ENCODE measurements around the gene TFAP2D. TPM values are rescaled to one million over a fixed set of nuclear protein-coding genes. Genes with fewer than 3 reads are reported as not detected.

TFAP2D gene
- total and polyA plus RNA-seq, 12 donors = not detected

DNA sequence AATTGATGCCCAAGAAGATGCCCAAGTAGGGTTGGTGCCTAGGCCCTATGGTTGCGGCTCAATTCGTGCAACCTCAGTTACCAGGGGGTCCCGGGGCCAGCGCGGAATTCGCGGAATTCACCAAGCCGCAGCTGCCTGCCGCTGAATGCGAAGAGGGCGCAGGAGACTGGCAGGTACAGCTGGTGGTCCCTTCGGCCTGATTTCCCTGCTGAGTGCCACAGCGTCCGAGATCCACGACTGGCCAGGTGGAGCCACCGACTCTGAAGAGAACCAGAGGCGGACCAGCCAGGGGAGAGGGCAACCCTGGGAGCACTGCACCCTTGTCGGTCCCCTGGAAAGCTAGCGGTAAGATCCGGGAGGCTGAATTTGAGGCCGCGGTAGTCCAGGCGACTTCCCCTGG is 6.8 kb upstream of the TFAP2D start:
- Histone ChIP-seq H3K27ac (no peak overlapping the region), H3K4me3 (no peak overlapping the region), H3K36me3 (replicated peaks in 1 of 2) (no peaks in the 10 kb centered on the region), H3K27me3 (peaks cover 10% of the 10 kb centered on the region), H3K4me1 (replicated peaks in 1 of 2) (no peaks in the 10 kb centered on the region), H3K9me3 (replicated peaks in 1 of 3) (no peaks in the 10 kb centered on the region)
- 3 to 14% (median 8%) methylated on average over 7 to 23 of the region's 23 CpGs for WGBS, 4 donors
- no peak for DNase-seq
- TF ChIP-seq, protein P1, sequence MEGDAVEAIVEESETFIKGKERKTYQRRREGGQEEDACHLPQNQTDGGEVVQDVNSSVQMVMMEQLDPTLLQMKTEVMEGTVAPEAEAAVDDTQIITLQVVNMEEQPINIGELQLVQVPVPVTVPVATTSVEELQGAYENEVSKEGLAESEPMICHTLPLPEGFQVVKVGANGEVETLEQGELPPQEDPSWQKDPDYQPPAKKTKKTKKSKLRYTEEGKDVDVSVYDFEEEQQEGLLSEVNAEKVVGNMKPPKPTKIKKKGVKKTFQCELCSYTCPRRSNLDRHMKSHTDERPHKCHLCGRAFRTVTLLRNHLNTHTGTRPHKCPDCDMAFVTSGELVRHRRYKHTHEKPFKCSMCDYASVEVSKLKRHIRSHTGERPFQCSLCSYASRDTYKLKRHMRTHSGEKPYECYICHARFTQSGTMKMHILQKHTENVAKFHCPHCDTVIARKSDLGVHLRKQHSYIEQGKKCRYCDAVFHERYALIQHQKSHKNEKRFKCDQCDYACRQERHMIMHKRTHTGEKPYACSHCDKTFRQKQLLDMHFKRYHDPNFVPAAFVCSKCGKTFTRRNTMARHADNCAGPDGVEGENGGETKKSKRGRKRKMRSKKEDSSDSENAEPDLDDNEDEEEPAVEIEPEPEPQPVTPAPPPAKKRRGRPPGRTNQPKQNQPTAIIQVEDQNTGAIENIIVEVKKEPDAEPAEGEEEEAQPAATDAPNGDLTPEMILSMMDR (IDR thresholded peaks at IDR 0.05) = no peak
- TF ChIP-seq POLR2A (IDR thresholded peaks at IDR 0.05) = no peak
- intact Hi-C loops (cut with DNase I) = no loop called here

DNA sequence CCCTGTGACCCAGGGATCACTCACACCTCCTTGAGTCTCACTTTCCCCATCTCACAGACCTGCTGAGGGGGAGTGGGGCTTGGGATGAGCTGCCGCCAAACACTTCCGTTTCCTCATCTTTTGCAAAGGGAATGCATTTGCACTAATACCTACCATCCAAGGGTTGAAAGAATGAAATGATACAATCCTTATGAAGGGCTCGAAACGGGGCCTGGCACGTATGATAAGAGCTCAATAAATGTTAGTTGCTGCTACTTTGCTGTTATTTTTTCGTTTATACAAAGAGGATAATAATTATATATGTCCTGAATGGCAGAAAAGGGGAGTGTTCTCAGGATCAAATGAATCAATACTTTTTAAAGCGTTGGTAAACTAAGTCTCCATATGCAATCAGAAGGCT is 6.1 kb upstream of the TFAP2D start:
- Histone ChIP-seq H3K4me1 (replicated peaks in 1 of 2) (no peaks in the 10 kb centered on the region), H3K27me3 (peaks cover 13% of the 10 kb centered on the region), H3K36me3 (replicated peaks in 1 of 2) (no peaks in the 10 kb centered on the region), H3K27ac (no peak overlapping the region), H3K4me3 (no peak overlapping the region), H3K9me3 (replicated peaks in 1 of 3) (no peaks in the 10 kb centered on the region)
- TF ChIP-seq, protein P1 (IDR thresholded peaks at IDR 0.05) = no peak
- no peak for TF ChIP-seq POLR2A (IDR thresholded peaks at IDR 0.05)
- intact Hi-C loops (cut with DNase I) = no loop called here
- no peak for DNase-seq
- 10 to 16% (median 15%) methylated on average over 7 of the region's 7 CpGs for WGBS, 4 donors

DNA sequence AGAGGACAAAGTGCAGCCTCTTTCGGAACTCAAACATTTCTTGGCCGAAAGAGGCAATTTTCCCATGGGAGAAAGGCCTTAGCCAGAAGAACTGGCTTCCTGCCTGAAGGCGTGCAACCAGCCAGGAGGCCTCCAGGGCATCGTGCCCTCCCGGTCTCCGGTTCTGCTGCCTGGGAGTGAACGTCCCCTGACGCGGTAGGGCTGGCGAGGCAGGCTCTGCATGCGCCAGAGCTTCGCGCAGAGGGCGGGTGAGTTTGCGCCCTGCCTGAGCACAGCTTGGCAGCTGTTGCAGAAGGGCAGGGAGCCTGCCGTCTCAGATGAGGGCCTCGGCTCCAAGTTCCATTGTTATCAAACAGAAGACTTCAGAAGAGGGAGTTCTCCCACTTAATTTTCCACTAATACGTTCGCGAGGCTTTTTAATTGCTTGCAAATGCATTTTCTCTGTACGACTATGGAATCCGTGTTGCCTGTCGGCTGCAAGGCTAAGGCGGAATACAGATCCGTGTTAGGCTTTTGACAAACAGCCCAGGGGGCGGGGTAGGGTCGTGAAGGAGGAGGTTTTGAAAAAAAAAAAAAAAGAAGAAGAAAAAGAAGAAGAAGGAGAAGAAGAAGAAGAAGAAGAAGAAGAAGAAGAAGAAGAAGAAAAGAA is 5.5 kb upstream of the TFAP2D start:
- no peaks in the 10 kb centered on the region for H3K4me1 ChIP-seq (replicated peaks in 1 of 2)
- TF ChIP-seq, protein P1 (IDR thresholded peaks at IDR 0.05) = no peak
- TF ChIP-seq POLR2A (IDR thresholded peaks at IDR 0.05) = no peak
- peaks cover 17% of the 10 kb centered on the region for H3K27me3 ChIP-seq
- intact Hi-C loops (cut with DNase I) = no loop called here
- H3K36me3 ChIP-seq (replicated peaks in 1 of 2) = no peaks in the 10 kb centered on the region
- no peaks in the 10 kb centered on the region for H3K9me3 ChIP-seq (replicated peaks in 1 of 3)
- 3 to 7% (median 5%) methylated on average over 21 to 27 of the region's 27 CpGs for WGBS, 4 donors
- H3K27ac ChIP-seq = no peak overlapping the region
- DNase-seq = no peak
- no peak overlapping the region for H3K4me3 ChIP-seq

DNA sequence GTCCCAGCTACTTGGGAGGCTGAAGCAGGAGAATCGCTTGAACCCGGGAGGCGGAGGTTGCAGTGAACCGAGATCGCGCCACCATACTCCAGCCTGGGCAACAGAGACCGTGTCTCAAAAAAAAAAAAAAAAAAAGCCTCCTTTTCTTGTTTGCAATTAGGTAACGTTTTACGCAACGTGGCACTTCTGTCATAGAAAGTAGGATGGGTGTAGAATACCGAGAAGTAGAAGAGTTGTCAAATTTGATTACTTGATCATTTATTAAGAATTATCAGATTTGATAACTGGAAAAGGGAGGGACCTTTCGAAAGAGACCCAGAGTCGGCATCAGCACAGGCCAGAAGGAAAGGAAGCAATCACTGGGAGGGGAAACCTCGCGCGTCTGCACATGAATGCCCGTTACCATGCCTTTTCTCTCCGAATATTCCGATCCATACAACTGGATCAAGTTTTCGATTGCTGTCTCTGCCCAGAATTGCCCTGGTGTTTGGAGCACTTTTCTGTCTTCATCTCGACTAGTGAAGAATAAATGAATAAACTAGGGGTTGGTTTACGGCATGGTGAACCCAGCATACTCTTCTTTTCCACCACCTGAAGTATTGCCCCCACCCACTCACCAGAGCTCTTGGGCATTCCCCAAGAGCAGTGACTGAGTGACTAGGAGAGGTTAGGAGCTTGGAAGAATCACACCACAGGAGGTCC is 4.5 kb upstream of the TFAP2D start:
- 9 to 23% (median 14%) methylated on average over 22 of the region's 22 CpGs for WGBS, 4 donors
- H3K4me3 ChIP-seq = no peak overlapping the region
- no peaks in the 10 kb centered on the region for H3K9me3 ChIP-seq (replicated peaks in 1 of 3)
- intact Hi-C loops (cut with DNase I) = no loop called here
- TF ChIP-seq, protein P1 (IDR thresholded peaks at IDR 0.05) = no peak
- no peak for TF ChIP-seq POLR2A (IDR thresholded peaks at IDR 0.05)
- DNase-seq = no peak
- H3K36me3 ChIP-seq (replicated peaks in 1 of 2) = no peaks in the 10 kb centered on the region
- H3K27me3 ChIP-seq = peaks cover 17% of the 10 kb centered on the region
- H3K27ac ChIP-seq = no peak overlapping the region
- H3K4me1 ChIP-seq (replicated peaks in 1 of 2) = no peaks in the 10 kb centered on the region

Measured in adrenal gland (tissue), 12 donors.